RWPE1 (cell line): ENCODE data around the gene EVA1B.
A peak's percentile ranks its signal among the peaks of the same experiment; 100 is the strongest.

Experiments
- CTCF ChIA-PET: fragments of 350-600 bp; sonication (Branson Sonifier 250); formaldehyde crosslinking; extraction: SDS; loops from one replicate; lab custom pipeline; 2021; lab: Yijun Ruan, JAX
- POLR2A ChIA-PET: fragments of 400-600 bp; formaldehyde crosslinking; extraction: SDS; loops from one replicate; lab custom pipeline; 2020; ENCODE audit warnings: antibody characterized with exemption; ENCODE audit not compliant: low non-redundant PET; lab: Yijun Ruan, JAX
- DNase-seq: peaks from one replicate; pipeline ENCODE4 v3.0.0; 2012; ENCODE audit warnings: low spot score
- H3K27ac ChIP-seq: fragments of 450-650 bp; 2 replicates; pipeline ENCODE4 v1.5.1; 2017
- TF ChIP-seq, protein P1 (sequence below): fragments of 450-650 bp; conservative IDR thresholded peaks from 2 replicates; pipeline ENCODE4 v1.5.1; 2017; ENCODE audit warnings: low read depth, mild to moderate bottlenecking

Gene EVA1B

DNA sequence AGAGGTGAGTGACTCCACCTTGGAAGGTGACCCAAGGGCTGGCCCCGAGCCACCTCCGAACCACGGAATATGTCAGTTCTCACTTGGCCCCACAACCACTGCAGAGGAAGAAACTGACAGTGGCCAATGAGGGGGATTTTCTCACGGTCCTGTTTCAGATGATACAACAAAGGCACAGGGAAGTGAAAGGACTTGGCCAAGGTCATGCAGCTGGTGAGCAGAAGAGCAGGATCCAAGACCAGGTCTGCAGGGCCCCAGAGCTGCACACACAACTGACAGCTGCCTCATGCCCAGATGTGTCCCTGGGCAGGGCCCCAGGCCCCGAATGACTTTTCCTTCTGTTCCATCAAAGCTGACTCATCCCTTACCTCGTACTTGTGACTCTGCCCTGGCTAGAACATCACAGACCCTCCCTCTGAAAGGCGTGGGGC, 25.8 kb upstream of the EVA1B start:
- H3K27ac ChIP-seq: peak overlapping the region; percentile 92
- peak; percentile 38 for DNase-seq
- TF ChIP-seq, protein P1, sequence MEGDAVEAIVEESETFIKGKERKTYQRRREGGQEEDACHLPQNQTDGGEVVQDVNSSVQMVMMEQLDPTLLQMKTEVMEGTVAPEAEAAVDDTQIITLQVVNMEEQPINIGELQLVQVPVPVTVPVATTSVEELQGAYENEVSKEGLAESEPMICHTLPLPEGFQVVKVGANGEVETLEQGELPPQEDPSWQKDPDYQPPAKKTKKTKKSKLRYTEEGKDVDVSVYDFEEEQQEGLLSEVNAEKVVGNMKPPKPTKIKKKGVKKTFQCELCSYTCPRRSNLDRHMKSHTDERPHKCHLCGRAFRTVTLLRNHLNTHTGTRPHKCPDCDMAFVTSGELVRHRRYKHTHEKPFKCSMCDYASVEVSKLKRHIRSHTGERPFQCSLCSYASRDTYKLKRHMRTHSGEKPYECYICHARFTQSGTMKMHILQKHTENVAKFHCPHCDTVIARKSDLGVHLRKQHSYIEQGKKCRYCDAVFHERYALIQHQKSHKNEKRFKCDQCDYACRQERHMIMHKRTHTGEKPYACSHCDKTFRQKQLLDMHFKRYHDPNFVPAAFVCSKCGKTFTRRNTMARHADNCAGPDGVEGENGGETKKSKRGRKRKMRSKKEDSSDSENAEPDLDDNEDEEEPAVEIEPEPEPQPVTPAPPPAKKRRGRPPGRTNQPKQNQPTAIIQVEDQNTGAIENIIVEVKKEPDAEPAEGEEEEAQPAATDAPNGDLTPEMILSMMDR: no peak
- POLR2A ChIA-PET: interaction anchor here (0.7 kb wide), 1 partner anchor 33 kb away, joined by 3 read pairs; no protein-coding TSS in a partner anchor
- CTCF ChIA-PET: interaction anchor here (0.6 to 0.7 kb wide), 2 partner anchors 23 to 208 kb away, joined by 3 read pairs; no protein-coding TSS in a partner anchor

DNA sequence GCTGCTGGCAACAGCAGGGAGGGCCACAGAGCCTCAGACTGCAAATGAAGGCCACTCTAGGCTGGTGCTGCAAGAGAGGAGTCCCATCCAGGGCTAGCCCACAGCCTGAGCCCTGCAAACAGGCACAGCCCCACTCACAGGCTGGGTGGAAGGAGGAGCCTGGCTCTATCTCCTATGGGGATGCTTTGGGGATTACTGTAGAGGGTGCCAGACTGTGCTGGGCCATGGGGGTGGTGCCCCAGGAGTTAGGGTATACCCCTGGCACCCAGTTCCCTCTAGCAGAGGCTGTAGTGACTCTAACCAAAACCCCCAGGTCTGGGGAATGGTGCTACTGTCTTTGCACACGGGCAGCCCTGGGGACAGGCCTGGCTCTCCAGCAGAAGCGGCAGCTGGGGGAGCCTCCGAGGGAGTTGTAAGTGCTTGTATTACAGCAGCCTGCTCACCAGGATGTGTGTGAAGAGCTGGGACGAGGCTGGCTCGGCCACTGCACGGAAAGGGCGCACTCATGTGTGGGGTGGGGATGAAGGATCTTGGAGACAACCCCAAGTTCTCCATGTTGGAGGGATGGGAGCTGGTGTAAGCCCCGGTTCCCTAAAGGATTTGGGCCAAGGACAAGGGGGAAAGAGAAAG, 23.4 kb upstream of the EVA1B start:
- peak overlapping the region; percentile 19; the same call in 1 of the 2 replicates for H3K27ac ChIP-seq
- ChIA-PET POLR2A (no interaction called here), CTCF (interaction anchor here (0.6 kb wide), 1 partner anchor 198 kb away, joined by 5 read pairs; no protein-coding TSS in a partner anchor)
- TF ChIP-seq, protein P1: no peak
- no peak for DNase-seq

DNA sequence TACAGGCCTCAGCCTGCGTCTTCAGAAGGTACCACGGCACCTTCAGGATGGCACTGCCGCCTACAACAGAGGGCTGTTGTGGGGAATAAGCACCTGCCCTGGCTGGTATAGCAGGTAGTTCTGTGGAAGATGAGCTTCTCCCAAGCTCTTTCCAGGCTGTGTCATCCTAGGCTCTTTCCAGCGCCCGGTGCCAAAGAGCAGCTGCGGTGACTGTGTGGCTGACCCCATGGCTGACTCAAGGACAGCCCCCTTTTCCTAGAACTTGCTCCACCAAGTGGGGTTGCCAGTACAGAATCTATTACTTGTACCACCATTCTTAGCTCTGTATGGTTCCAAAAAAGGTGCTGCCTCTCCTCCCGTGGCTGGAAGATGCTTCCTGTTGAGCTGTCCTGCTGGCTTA, 21.9 kb upstream of the EVA1B start:
- CTCF ChIA-PET: interaction anchor here (0.7 kb wide), 1 partner anchor 247 kb away, joined by 3 read pairs; no protein-coding TSS in a partner anchor
- POLR2A ChIA-PET: no interaction called here
- no peak for DNase-seq
- TF ChIP-seq, protein P1: no peak
- no peak overlapping the region for H3K27ac ChIP-seq

DNA sequence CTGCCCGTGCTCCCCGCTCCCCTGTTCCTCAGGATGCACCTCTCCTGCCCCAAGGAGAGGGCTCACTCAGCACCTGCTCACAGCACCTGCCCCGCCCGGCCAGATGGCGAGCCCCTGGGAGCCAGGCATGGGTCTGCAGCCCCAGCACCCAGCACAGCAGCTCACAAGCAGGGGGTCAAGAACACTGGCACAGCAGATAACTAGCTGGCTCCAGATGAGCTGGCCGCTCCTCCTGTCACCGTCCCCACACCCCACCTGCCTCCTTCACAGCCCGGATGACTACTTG, 20.9 kb upstream of the EVA1B start:
- H3K27ac ChIP-seq: peak overlapping the region; percentile 1; the same call in 1 of the 2 replicates
- ChIA-PET CTCF (no interaction called here), POLR2A (no interaction called here)
- TF ChIP-seq, protein P1: no peak
- DNase-seq: no peak

DNA sequence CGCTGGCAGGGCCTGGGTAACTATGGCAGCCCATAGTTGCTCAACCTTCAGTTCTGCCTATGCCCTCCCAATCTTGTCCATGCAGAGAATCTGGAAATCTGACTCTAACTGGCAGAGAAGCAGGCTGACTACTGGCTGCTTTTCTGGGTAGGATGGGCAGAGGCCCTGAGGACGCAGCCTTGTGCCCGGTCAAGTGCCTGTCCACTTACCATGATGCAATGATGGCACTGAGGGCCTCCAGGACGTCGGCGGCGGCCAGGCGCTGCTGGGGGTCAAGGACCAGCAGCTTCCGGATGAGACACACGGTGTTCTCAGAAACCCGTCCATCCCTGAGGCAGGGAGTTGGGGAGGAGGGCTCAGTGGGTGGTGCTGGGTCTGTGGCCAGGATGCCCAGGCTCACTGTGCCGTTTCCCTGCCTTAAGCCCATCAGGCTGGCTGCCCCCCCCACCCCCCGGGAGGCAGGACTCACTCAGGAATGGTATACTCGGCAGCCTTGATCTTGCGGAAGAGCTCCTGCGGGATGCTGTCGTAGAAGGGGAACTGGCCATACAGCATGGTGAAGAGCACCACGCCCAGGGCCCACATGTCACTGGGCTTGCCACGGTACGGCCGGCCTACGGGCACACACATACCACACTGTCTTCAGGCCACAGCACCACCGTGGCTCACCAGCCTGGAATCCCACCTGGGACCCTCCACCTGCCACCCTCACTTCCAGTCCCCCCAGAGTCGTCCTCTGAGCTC, 20.4 kb upstream of the EVA1B start:
- CTCF ChIA-PET: interaction anchor here (0.6 to 1.7 kb wide), 4 partner anchors 7 to 41 kb away, joined by 3 to 8 read pairs (median 6); no protein-coding TSS in a partner anchor
- TF ChIP-seq, protein P1: no peak
- POLR2A ChIA-PET: no interaction called here
- no peak for DNase-seq
- peak overlapping the region; percentile 69 for H3K27ac ChIP-seq

DNA sequence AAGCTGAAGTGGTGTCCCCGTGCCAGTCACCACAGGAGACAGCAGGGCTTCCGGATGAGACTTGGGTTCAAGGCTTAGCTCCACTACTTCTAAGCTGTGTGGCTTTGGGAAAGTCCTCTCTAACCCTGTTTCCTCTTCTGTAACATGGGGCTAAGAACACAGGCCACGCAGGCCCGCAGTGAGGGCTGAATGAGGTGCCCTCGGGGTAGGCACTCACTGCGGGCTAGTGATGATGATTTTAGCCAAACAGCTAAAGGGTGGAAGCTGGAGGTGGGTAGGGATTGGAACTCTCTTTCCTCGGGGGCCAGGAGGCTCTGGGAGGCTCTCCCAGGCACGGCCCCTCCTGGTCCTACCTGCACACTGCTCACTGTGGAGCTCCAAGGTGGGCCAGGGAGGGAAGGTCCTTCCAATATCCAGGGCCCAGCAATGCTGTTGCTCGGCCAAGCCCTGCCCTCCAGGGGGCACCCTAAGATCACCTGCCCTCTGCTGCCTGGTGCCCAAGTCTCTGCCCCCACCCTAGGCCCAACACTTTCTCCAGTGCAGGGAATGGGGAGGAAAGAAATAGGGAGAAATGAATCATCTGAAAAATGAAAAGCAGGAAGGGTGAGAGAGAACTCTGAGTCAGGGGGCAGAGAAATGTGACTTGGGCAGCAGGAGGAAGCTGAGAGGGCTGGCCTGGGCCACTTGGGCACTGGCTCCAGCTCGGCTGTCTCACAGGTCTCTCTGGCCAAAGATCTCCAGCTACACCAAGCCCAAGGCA, 19.2 kb upstream of the EVA1B start:
- POLR2A ChIA-PET: no interaction called here
- CTCF ChIA-PET: interaction anchor here (0.5 to 2.2 kb wide), 25 partner anchors 9 to 1260 kb away, joined by 3 to 17 read pairs (median 3); partner anchors contain the start of gene TRAPPC3
- DNase-seq: peak; percentile 61
- TF ChIP-seq, protein P1: peak; percentile 76
- H3K27ac ChIP-seq: peak overlapping the region; percentile 69
